HG02840 (cell line): Measurements from ENCODE around the gene DNAJC3.
"Not testable (repeated sequence)": the region's sequence is repeated elsewhere in the genome, so short reads cannot be mapped to it uniquely, and the experiment has no call there.

Experiments
- ATAC-seq: cut with Tn5 transposase; IDR thresholded peaks from one replicate; pipeline ENCODE4 v1.9.1; 2021; ENCODE audit warnings: mild to moderate bottlenecking, moderate library complexity, moderate number of reproducible peaks; ENCODE audit not compliant: unreplicated experiment, low FRiP score

DNAJC3 gene

GRCh38 chr13:95763601-95764000, 86.7 kb downstream of the DNAJC3 start:
- no peak for ATAC-seq

- no peak for ATAC-seq
These were observed 95.0 kb downstream of the DNAJC3 start for GRCh38 chr13:95771905-95772304.

GRCh38 chr13:95779522-95779921, 102.6 kb downstream of the DNAJC3 start:
- ATAC-seq: no peak

GRCh38 chr13:95781016-95781415, 104.1 kb downstream of the DNAJC3 start:
- no peak for ATAC-seq

GRCh38 chr13:95781940-95782339, 105.0 kb downstream of the DNAJC3 start:
- ATAC-seq: not testable (repeated sequence)

GRCh38 chr13:95783747-95784146, 106.8 kb downstream of the DNAJC3 start:
- ATAC-seq: no peak

GRCh38 chr13:95784161-95784899, 107.4 kb downstream of the DNAJC3 start:
- no peak for ATAC-seq

- ATAC-seq: no peak
These were observed 108.0 kb downstream of the DNAJC3 start for GRCh38 chr13:95784900-95785290.

GRCh38 chr13:95787356-95788099, 110.6 kb downstream of the DNAJC3 start:
- no peak for ATAC-seq

GRCh38 chr13:95788100-95788463, 111.1 kb downstream of the DNAJC3 start:
- no peak for ATAC-seq

GRCh38 chr13:95789315-95789714, 112.4 kb downstream of the DNAJC3 start:
- not testable (repeated sequence) for ATAC-seq

- ATAC-seq: no peak
These were observed 114.3 kb downstream of the DNAJC3 start for GRCh38 chr13:95791084-95791722.

GRCh38 chr13:95793018-95793555, 116.1 kb downstream of the DNAJC3 start:
- no peak for ATAC-seq

- ATAC-seq: no peak
These were observed 116.8 kb downstream of the DNAJC3 start for GRCh38 chr13:95793781-95794180.

GRCh38 chr13:95797016-95797415, 120.1 kb downstream of the DNAJC3 start:
- no peak for ATAC-seq

GRCh38 chr13:95800436-95800835, 123.5 kb downstream of the DNAJC3 start:
- ATAC-seq: no peak

- no peak for ATAC-seq
These were observed 124.9 kb downstream of the DNAJC3 start for GRCh38 chr13:95801825-95802224.

- ATAC-seq: no peak
These were observed 129.0 kb downstream of the DNAJC3 start for GRCh38 chr13:95805921-95806320.

- no peak for ATAC-seq
These were observed 132.5 kb downstream of the DNAJC3 start for GRCh38 chr13:95809429-95809828.

GRCh38 chr13:95813139-95813538, 136.2 kb downstream of the DNAJC3 start:
- no peak for ATAC-seq

GRCh38 chr13:95814495-95814894, 137.6 kb downstream of the DNAJC3 start:
- ATAC-seq: no peak
